OCI-LY3 (cell line): ENCODE data around the gene GSTM3.
"Not testable (repeated sequence)": the region's sequence is repeated elsewhere in the genome, so short reads cannot be mapped to it uniquely, and the experiment has no call there.

Experiments used
- H2AFZ ChIP-seq: fragments of 200-600, 300-600 bp; shearing (Covaris generic); 2 replicates; pipeline ENCODE4 v1.6.0; 2014; ENCODE audit warnings: antibody characterized with exemption, low read depth, low read length
- H3K27ac ChIP-seq: fragments of 200-600, 300-600 bp; sonication (generic); 2 replicates; pipeline ENCODE4 v1.5.1; 2014; ENCODE audit warnings: mild to moderate bottlenecking, low read length, moderate library complexity, mixed read lengths
- H3K27me3 ChIP-seq: fragments of 200-600, 300-600 bp; sonication (generic); 2 replicates; pipeline ENCODE4 v1.6.1; 2014; ENCODE audit warnings: low read depth, low read length, mixed read lengths
- H3K36me3 ChIP-seq: fragments of 200-600, 300-600 bp; sonication (generic); replicated peaks from 2 replicates; pipeline ENCODE3; 2014; ENCODE audit warnings: low read depth, low read length, mixed read lengths
- H3K4me1 ChIP-seq: fragments of 300-600, 200-600 bp; sonication (generic); 2 replicates; pipeline ENCODE4 v1.6.1; 2014; ENCODE audit warnings: low read length, mixed read lengths
- H3K4me2 ChIP-seq: fragments of 200-600, 300-600 bp; sonication (generic); 2 replicates; pipeline ENCODE4 v1.6.1; 2014; ENCODE audit warnings: low read length, mixed read lengths
- H3K4me3 ChIP-seq: fragments of 300-600, 200-600 bp; sonication (generic); 2 replicates; pipeline ENCODE4 v1.5.1; 2014; ENCODE audit warnings: antibody characterized with exemption, mild to moderate bottlenecking, low read length, moderate library complexity
- H3K79me2 ChIP-seq: fragments of 300-600, 200-600 bp; shearing (Covaris generic); 2 replicates; pipeline ENCODE4 v1.6.1; 2014; ENCODE audit warnings: mild to moderate bottlenecking, low read length, mixed read lengths
- H3K9ac ChIP-seq: fragments of 300-600, 200-600 bp; shearing (Covaris generic); 2 replicates; pipeline ENCODE4 v1.6.0; 2014; ENCODE audit warnings: mild to moderate bottlenecking, low read length, moderate library complexity
- H3K9me3 ChIP-seq: fragments of 200-600, 300-600 bp; shearing (Covaris generic); 2 replicates; pipeline ENCODE4 v1.6.1; 2014; ENCODE audit warnings: low read length, mixed read lengths; ENCODE audit not compliant: insufficient read depth
- H4K20me1 ChIP-seq: fragments of 200-600, 300-600 bp; sonication (generic); 2 replicates; pipeline ENCODE4 v1.6.1; 2016; ENCODE audit warnings: low read length, mixed read lengths; ENCODE audit not compliant: insufficient read depth
- EZH2phosphoT487 ChIP-seq: fragments of 200-600 bp; shearing (Covaris generic); IDR thresholded peaks from 2 replicates; pipeline ENCODE4 v1.6.1; 2018; ENCODE audit warnings: antibody characterized with exemption, mixed run types, low read depth
- TF ChIP-seq, protein P1 (sequence below): fragments of 200-600, 300-600 bp; sonication (generic); IDR thresholded peaks from 2 replicates; pipeline ENCODE4 v1.5.1; 2014; ENCODE audit warnings: antibody characterized with exemption, low read length, low read depth

The GSTM3 gene

DNA sequence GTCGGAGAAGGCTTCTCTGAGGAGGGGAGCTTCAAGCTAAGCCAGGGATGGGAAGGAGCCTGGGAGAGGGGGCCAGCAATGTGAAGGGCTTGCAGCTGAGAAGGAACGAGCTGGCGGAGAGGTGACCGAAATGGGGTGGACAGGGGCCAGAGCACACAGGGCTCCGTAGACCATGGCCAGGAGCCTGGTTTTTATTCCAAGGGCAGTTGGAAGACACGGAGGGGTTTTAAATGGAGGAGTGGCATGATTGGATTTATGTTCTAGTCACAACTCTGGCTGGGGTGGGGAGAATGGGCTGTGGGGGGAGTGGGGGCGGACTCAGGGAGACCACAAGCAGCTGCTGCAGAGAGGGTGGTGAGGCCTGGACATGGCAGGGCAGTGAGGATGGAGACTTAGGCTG is 28.0 kb upstream of the GSTM3 start:
- H3K27ac ChIP-seq, result no peak overlapping the region
- H3K79me2 ChIP-seq, result no peaks in the 10 kb centered on the region
- no peak overlapping the region for H3K9ac ChIP-seq
- peaks cover under 1% of the 10 kb centered on the region; the same call in 1 of the 2 replicates for H3K4me1 ChIP-seq
- no peaks in the 10 kb centered on the region for H4K20me1 ChIP-seq
- no peak overlapping the region for H3K4me3 ChIP-seq
- TF ChIP-seq EZH2phosphoT487, result no peak
- TF ChIP-seq, protein P1, sequence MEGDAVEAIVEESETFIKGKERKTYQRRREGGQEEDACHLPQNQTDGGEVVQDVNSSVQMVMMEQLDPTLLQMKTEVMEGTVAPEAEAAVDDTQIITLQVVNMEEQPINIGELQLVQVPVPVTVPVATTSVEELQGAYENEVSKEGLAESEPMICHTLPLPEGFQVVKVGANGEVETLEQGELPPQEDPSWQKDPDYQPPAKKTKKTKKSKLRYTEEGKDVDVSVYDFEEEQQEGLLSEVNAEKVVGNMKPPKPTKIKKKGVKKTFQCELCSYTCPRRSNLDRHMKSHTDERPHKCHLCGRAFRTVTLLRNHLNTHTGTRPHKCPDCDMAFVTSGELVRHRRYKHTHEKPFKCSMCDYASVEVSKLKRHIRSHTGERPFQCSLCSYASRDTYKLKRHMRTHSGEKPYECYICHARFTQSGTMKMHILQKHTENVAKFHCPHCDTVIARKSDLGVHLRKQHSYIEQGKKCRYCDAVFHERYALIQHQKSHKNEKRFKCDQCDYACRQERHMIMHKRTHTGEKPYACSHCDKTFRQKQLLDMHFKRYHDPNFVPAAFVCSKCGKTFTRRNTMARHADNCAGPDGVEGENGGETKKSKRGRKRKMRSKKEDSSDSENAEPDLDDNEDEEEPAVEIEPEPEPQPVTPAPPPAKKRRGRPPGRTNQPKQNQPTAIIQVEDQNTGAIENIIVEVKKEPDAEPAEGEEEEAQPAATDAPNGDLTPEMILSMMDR, result no peak
- H3K9me3 ChIP-seq, result no peaks in the 10 kb centered on the region
- no peak overlapping the region for H3K4me2 ChIP-seq
- no peaks in the 10 kb centered on the region for H3K36me3 ChIP-seq
- no peak overlapping the region for H2AFZ ChIP-seq
- H3K27me3 ChIP-seq, result no peaks in the 10 kb centered on the region

DNA sequence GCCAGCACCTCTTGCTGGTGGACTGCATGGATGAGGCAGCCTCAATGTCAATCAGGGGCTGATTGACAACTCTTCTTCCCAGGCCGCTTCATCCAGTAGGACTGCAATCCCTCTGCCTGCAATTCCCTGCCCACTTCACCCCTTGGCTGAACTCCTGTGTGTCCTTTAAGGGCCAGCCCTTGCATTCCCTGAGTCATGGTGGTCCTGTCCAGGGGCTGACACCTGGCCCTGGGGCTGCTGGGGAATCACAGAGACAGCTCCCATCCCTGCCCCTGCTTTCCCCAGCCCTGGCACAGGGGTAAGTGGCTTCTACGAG is 27.5 kb upstream of the GSTM3 start:
- no peak overlapping the region for H3K4me2 ChIP-seq
- H3K27ac ChIP-seq, result no peak overlapping the region
- H3K36me3 ChIP-seq, result no peaks in the 10 kb centered on the region
- H3K79me2 ChIP-seq, result no peaks in the 10 kb centered on the region
- H3K9me3 ChIP-seq, result no peaks in the 10 kb centered on the region
- no peaks in the 10 kb centered on the region for H4K20me1 ChIP-seq
- no peak for TF ChIP-seq EZH2phosphoT487
- no peak overlapping the region for H3K9ac ChIP-seq
- H2AFZ ChIP-seq, result no peak overlapping the region
- H3K27me3 ChIP-seq, result no peaks in the 10 kb centered on the region
- peaks cover 2% of the 10 kb centered on the region; the same call in 1 of the 2 replicates for H3K4me1 ChIP-seq
- no peak overlapping the region for H3K4me3 ChIP-seq

DNA sequence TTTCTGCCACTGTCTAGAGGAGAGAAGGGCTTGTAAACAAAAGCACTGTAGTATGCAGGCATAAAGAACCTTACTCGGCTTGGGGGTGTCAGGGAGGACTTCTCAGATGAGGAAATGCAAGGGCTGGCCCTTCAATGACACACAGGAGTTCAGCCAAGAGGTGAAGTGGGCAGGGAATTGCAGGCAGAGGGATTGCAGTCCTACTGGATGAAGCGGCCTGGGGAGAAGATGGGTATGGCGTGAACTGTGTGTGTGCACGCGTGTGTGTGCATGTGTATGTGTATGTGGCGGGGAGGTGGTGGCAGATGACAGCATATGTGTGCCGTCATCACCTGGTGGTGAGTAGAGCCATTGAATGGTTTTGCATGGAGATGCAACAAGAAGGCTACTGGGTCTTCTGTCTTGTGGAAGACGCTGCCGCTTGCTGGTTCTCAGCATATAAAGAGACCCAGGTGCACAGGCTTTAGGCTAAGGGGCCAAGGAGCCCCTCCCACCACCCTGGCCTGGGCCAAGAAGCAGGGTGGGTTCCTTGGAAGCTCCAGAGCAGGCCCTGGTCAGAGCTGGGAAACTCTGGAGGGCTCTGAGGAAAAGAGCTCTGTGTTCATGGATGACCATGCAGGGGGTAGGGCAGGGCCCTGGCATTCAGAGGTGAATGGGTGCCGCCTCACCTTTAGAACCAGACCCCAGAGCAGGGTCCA is 26.9 kb upstream of the GSTM3 start:
- H3K9ac ChIP-seq, result no peak overlapping the region
- no peaks in the 10 kb centered on the region for H3K27me3 ChIP-seq
- peaks cover 7% of the 10 kb centered on the region; the same call in 1 of the 2 replicates for H3K4me1 ChIP-seq
- no peaks in the 10 kb centered on the region for H3K36me3 ChIP-seq
- H3K27ac ChIP-seq, result no peak overlapping the region
- H4K20me1 ChIP-seq, result no peaks in the 10 kb centered on the region
- H3K4me2 ChIP-seq, result no peak overlapping the region
- H3K79me2 ChIP-seq, result no peaks in the 10 kb centered on the region
- no peak overlapping the region for H2AFZ ChIP-seq
- H3K4me3 ChIP-seq, result no peak overlapping the region
- H3K9me3 ChIP-seq, result no peaks in the 10 kb centered on the region
- TF ChIP-seq, protein P1, result no peak
- TF ChIP-seq EZH2phosphoT487, result no peak

DNA sequence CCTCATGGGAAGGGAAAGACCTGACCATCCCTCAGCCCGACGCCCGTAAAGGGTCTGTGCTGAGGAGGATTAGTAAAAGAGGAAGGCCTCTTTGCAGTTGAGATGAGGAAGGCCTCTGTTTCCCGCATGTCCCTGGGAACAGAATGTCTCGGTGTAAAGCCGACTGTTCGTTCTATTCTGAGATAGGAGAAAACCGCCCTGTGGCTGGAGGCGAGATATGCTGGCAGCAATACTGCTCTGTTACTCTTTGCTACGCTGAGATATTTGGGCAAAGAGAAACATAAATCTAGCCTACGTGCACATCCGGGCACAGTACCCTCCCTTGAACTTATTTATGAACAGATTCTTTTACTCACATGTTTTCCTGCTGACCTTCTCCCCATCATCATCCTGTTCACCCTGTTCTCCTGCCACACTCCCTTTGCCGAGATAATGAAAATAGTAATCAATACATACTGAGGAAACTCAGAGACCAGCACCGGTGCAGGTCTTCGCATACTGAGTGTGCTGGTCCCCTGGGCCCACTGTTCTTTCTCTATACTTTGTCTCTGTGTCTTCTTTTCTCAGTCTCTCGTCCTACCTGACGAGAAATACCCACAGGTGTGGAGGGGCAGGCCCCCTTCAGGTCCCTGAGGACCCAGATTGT is 26.3 kb upstream of the GSTM3 start:
- H3K9ac ChIP-seq, H3K4me3 ChIP-seq, H3K36me3 ChIP-seq, H3K27me3 ChIP-seq, H3K79me2 ChIP-seq, H2AFZ ChIP-seq, H3K4me1 ChIP-seq, H3K9me3 ChIP-seq, H4K20me1 ChIP-seq, H3K27ac ChIP-seq, H3K4me2 ChIP-seq: not testable (repeated sequence)

DNA sequence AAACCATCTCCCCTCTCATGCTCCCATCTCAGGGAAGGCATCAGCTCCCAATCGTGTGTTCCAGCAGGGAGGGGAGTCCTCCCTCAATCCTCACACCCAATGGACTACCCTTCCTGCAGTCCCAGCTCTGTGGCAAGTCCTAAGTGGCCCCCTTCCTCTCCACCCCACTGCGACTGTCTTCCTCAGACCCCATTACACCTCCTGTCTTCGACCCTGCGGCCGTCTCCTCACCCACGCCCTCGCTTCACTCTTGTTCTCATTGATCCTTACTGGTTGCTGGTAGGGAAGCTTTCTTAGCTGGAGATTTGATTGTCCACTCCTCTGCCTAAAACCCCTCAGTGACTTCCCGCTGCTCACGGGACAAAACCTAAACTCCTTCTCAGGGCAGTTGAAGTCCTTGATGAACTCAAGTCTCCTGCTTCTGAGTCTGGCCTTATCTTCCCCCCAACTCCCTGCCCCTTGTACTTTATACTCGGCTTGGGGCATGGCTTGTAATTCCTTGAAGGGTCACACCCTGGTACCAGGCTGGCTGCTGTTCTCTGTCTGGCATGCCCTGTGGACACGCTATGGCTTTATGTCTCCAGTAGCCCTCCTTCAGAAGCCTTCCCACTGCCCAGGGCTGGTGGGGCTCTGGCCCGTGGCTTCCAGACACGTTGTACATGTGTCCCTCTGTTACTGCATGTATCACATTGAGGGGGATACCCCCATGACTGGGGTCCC is 25.2 kb upstream of the GSTM3 start:
- peaks cover 7% of the 10 kb centered on the region; the same call in 1 of the 2 replicates for H3K4me1 ChIP-seq
- H3K9ac ChIP-seq, result no peak overlapping the region
- no peak overlapping the region for H3K4me2 ChIP-seq
- H2AFZ ChIP-seq, result no peak overlapping the region
- no peak overlapping the region for H3K4me3 ChIP-seq
- H4K20me1 ChIP-seq, result no peaks in the 10 kb centered on the region
- no peaks in the 10 kb centered on the region for H3K79me2 ChIP-seq
- TF ChIP-seq EZH2phosphoT487, result no peak
- no peaks in the 10 kb centered on the region for H3K27me3 ChIP-seq
- H3K27ac ChIP-seq, result no peak overlapping the region
- H3K36me3 ChIP-seq, result no peaks in the 10 kb centered on the region
- no peaks in the 10 kb centered on the region for H3K9me3 ChIP-seq
